HG02642 (cell line): Measurements from ENCODE around the gene TMEM39A.
A peak's percentile ranks its signal among the peaks of the same experiment; 100 is the strongest.

ENCODE experiments used
- ATAC-seq: cut with Tn5 transposase; IDR thresholded peaks from one replicate; pipeline ENCODE4 v1.9.1; 2021; ENCODE audit warnings: mild to moderate bottlenecking; ENCODE audit not compliant: unreplicated experiment, poor library complexity

The TMEM39A gene

GRCh38 chr3:119456469-119456868 lies 6.9 kb downstream of the TMEM39A start:
- ATAC-seq: no peak

GRCh38 chr3:119453822-119454221 lies 9.6 kb downstream of the TMEM39A start:
- no peak for ATAC-seq

GRCh38 chr3:119444590-119444989 lies 18.8 kb downstream of the TMEM39A start:
- ATAC-seq: no peak

- ATAC-seq: no peak
Measured at GRCh38 chr3:119443179-119443578, 20.2 kb downstream of the TMEM39A start.

- no peak for ATAC-seq
Measured at GRCh38 chr3:119437691-119438258, 25.6 kb downstream of the TMEM39A start.

GRCh38 chr3:119436977-119437376 lies 26.4 kb downstream of the TMEM39A start:
- ATAC-seq: no peak

GRCh38 chr3:119434703-119435102 lies 28.7 kb downstream of the TMEM39A start:
- no peak for ATAC-seq

- no peak for ATAC-seq
Measured at GRCh38 chr3:119433613-119434325, 29.6 kb downstream of the TMEM39A start.

- no peak for ATAC-seq
Measured at GRCh38 chr3:119428538-119428937, 34.9 kb downstream of the TMEM39A start.

GRCh38 chr3:119427669-119428068 lies 35.7 kb downstream of the TMEM39A start:
- ATAC-seq: no peak

- no peak for ATAC-seq
Measured at GRCh38 chr3:119420196-119420595, 43.2 kb downstream of the TMEM39A start.

GRCh38 chr3:119418641-119419040 lies 44.8 kb downstream of the TMEM39A start:
- ATAC-seq: no peak

GRCh38 chr3:119417771-119418512 lies 45.5 kb downstream of the TMEM39A start:
- ATAC-seq: no peak

- ATAC-seq: no peak
Measured at GRCh38 chr3:119416873-119417272, 46.5 kb downstream of the TMEM39A start.

GRCh38 chr3:119413603-119414280 lies 49.7 kb downstream of the TMEM39A start:
- ATAC-seq: no peak

GRCh38 chr3:119409844-119410243 lies 53.6 kb downstream of the TMEM39A start:
- ATAC-seq: no peak

- peak; percentile 73 for ATAC-seq
Measured at GRCh38 chr3:119408243-119408950, 55.0 kb downstream of the TMEM39A start.

GRCh38 chr3:119405315-119405714 lies 58.1 kb downstream of the TMEM39A start:
- no peak for ATAC-seq

- no peak for ATAC-seq
Measured at GRCh38 chr3:119403201-119403600, 60.2 kb downstream of the TMEM39A start.

- ATAC-seq: no peak
Measured at GRCh38 chr3:119402791-119403190, 60.6 kb downstream of the TMEM39A start.
